IMR-90 (cell line): ENCODE measurements around the gene EAF2. TPM values are rescaled to one million over a fixed set of nuclear protein-coding genes. Genes with fewer than 3 reads are reported as not detected.

ENCODE experiments used
- ATAC-seq: fragments of 200-7000 bp; cut with Tn5 transposase; 2 replicates; pipeline ENCODE4 v1.9.1; 2020; ENCODE audit warnings: low read depth, mild to moderate bottlenecking, moderate library complexity
- BruUV-seq: library from RNA; stranded (reverse); fragments of 400-500 nt; replicated peaks from 2 replicates; lab custom pipeline; 2021; lab: Mats Ljungman, UMichigan
- CTCF ChIA-PET: fragments of 300-600 bp; formaldehyde crosslinking; extraction: SDS; loops from one replicate; lab custom pipeline; 2021; ENCODE audit warnings: antibody characterized with exemption; lab: Yijun Ruan, JAX
- POLR2A ChIA-PET: fragments of 300-600 bp; sonication (Branson Sonifier 250); formaldehyde crosslinking; loops from one replicate; lab custom pipeline; 2022; ENCODE audit warnings: antibody characterized with exemption; ENCODE audit not compliant: unreplicated experiment; lab: Charles Lee
- DNase-seq: peaks from one replicate; pipeline ENCODE4 v3.0.0; 2013
- H2AFZ ChIP-seq: replicated peaks from 2 replicates; pipeline ENCODE3; 2013; ENCODE audit warnings: low read length, mild to moderate bottlenecking; ENCODE audit not compliant: poor library complexity
- H2AK5ac ChIP-seq: 2 replicates; pipeline ENCODE4 v1.6.1; 2013; ENCODE audit warnings: low read depth, low read length, inconsistent platforms
- H2AK9ac ChIP-seq: replicated peaks from 2 replicates; pipeline ENCODE3; 2013; ENCODE audit warnings: mild to moderate bottlenecking, low read depth, low read length, moderate library complexity; ENCODE audit not compliant: poor library complexity
- H2BK120ac ChIP-seq: 2 replicates; pipeline ENCODE4 v1.6.1; 2013; ENCODE audit warnings: low read depth, low read length, inconsistent platforms
- H2BK15ac ChIP-seq: 3 replicates; pipeline ENCODE4 v1.6.1; 2013; ENCODE audit warnings: low read depth, low read length, inconsistent platforms
- H2BK20ac ChIP-seq: 2 replicates; pipeline ENCODE4 v1.6.1; 2013; ENCODE audit warnings: low read depth, mild to moderate bottlenecking, inconsistent platforms, low read length, moderate library complexity
- H2BK5ac ChIP-seq: 2 replicates; pipeline ENCODE4 v1.6.1; 2013; ENCODE audit warnings: mild to moderate bottlenecking, low read depth, low read length, inconsistent platforms; ENCODE audit not compliant: poor library complexity, severe bottlenecking
- H3K14ac ChIP-seq: replicated peaks from 2 replicates; pipeline ENCODE4 v1.6.1; 2013; ENCODE audit warnings: low read depth, low read length, inconsistent platforms
- H3K18ac ChIP-seq: 2 replicates; pipeline ENCODE4 v1.6.1; 2013; ENCODE audit warnings: low read depth, low read length, control low read depth
- H3K23ac ChIP-seq: 2 replicates; pipeline ENCODE4 v1.6.1; 2013; ENCODE audit warnings: low read depth, low read length, inconsistent platforms
- H3K27ac ChIP-seq: 2 replicates; pipeline ENCODE4 v1.5.1; 2013; ENCODE audit warnings: mild to moderate bottlenecking, control low read depth, low read length; ENCODE audit not compliant: insufficient read depth
- H3K27me3 ChIP-seq: 2 replicates; pipeline ENCODE4 v1.6.1; 2013; ENCODE audit warnings: low read length; ENCODE audit not compliant: control insufficient read depth, insufficient read depth
- H3K36me3 ChIP-seq: 2 replicates; pipeline ENCODE4 v1.6.1; 2013; ENCODE audit warnings: low read length, mixed read lengths; ENCODE audit not compliant: control insufficient read depth, insufficient read depth
- H3K4ac ChIP-seq: 2 replicates; pipeline ENCODE4 v1.6.1; 2013; ENCODE audit warnings: low read depth, low read length, inconsistent platforms
- H3K4me1 ChIP-seq: 2 replicates; pipeline ENCODE4 v1.6.1; 2013; ENCODE audit warnings: low read length, mixed read lengths; ENCODE audit not compliant: control insufficient read depth, insufficient read depth
- H3K4me2 ChIP-seq: 2 replicates; pipeline ENCODE4 v1.6.1; 2013; ENCODE audit warnings: low read depth, mild to moderate bottlenecking, control low read depth, low read length, moderate library complexity
- H3K4me3 ChIP-seq: 2 replicates; pipeline ENCODE4 v1.5.1; 2013; ENCODE audit warnings: low read depth, mild to moderate bottlenecking, control low read depth, low read length, moderate library complexity; ENCODE audit not compliant: insufficient read depth
- H3K56ac ChIP-seq: 2 replicates; pipeline ENCODE4 v1.6.1; 2013; ENCODE audit warnings: low read length, inconsistent platforms; ENCODE audit not compliant: insufficient read depth; ENCODE audit errors: extremely low read depth
- H3K79me1 ChIP-seq, 2 experiments: 2 replicates each; pipeline ENCODE4 v1.6.1; 2013; ENCODE audit warnings: low read length in 2 of 2, inconsistent platforms in 1 of 2, low read depth in 1 of 2
- H3K9ac ChIP-seq: 2 replicates; pipeline ENCODE4 v1.6.1; 2013; ENCODE audit warnings: low read depth, low read length, control low read depth
- H3K9me1 ChIP-seq: 2 replicates; pipeline ENCODE4 v1.6.1; 2013; ENCODE audit warnings: low read length, inconsistent platforms; ENCODE audit not compliant: insufficient read depth
- H3K9me3 ChIP-seq: 2 replicates; pipeline ENCODE4 v1.6.1; 2013; ENCODE audit warnings: low read length; ENCODE audit not compliant: control insufficient read depth, insufficient read depth
- H4K20me1 ChIP-seq: 2 replicates; pipeline ENCODE4 v1.6.1; 2013; ENCODE audit warnings: low read length, inconsistent platforms; ENCODE audit not compliant: insufficient read depth
- H4K5ac ChIP-seq: 2 replicates; pipeline ENCODE4 v1.6.1; 2013; ENCODE audit warnings: mild to moderate bottlenecking, low read depth, low read length, control low read depth
- H4K8ac ChIP-seq, 2 experiments: 2 replicates each; pipeline ENCODE4 v1.6.1; 2013; ENCODE audit warnings: low read depth in 2 of 2, low read length in 2 of 2, control low read depth in 1 of 2, inconsistent platforms in 1 of 2
- H4K91ac ChIP-seq: 2 replicates; pipeline ENCODE4 v1.6.1; 2013; ENCODE audit warnings: low read depth, low read length, inconsistent platforms; ENCODE audit not compliant: insufficient read depth
- BHLHE40 ChIP-seq: fragments of 150-350 bp; IDR thresholded peaks from 2 replicates; pipeline ENCODE4 v1.6.1; 2016; ENCODE audit warnings: mild to moderate bottlenecking, low read depth, low read length
- CEBPB ChIP-seq: IDR thresholded peaks from 2 replicates; pipeline ENCODE4 v1.6.1; 2012; ENCODE audit warnings: low read depth, low read length, improper control_type of control experiment
- CHD1 ChIP-seq: IDR thresholded peaks from 2 replicates; pipeline ENCODE4 v1.6.1; 2012; ENCODE audit warnings: low read depth, low read length, improper control_type of control experiment
- FOS ChIP-seq: fragments of 150-350 bp; IDR thresholded peaks from 2 replicates; pipeline ENCODE4 v1.6.1; 2016; ENCODE audit warnings: low read depth, low read length
- MAZ ChIP-seq: IDR thresholded peaks from 2 replicates; pipeline ENCODE4 v1.6.1; 2012; ENCODE audit warnings: low read depth, mild to moderate bottlenecking, low read length, improper control_type of control experiment, moderate library complexity, borderline replicate concordance
- NFE2L2 ChIP-seq: fragments of 150-350 bp; IDR thresholded peaks from 2 replicates; pipeline ENCODE4 v1.6.1; 2016; ENCODE audit warnings: low read depth, mild to moderate bottlenecking, low read length
- POLR2A ChIP-seq: IDR thresholded peaks from 2 replicates; pipeline ENCODE4 v1.6.1; 2012; ENCODE audit warnings: mild to moderate bottlenecking, low read depth, low read length
- RAD21 ChIP-seq: IDR thresholded peaks from 2 replicates; pipeline ENCODE4 v1.6.1; 2012; ENCODE audit warnings: low read length, improper control_type of control experiment
- RCOR1 ChIP-seq: IDR thresholded peaks from 2 replicates; pipeline ENCODE4 v1.6.1; 2012; ENCODE audit warnings: mild to moderate bottlenecking, low read length, improper control_type of control experiment; ENCODE audit not compliant: insufficient replicate concordance
- RFX5 ChIP-seq: IDR thresholded peaks from 2 replicates; pipeline ENCODE4 v1.8.0; 2012; ENCODE audit warnings: low read depth, mild to moderate bottlenecking, low read length, moderate library complexity
- SMC3 ChIP-seq: fragments of 150-350 bp; IDR thresholded peaks from 2 replicates; pipeline ENCODE4 v1.6.1; 2016; ENCODE audit warnings: low read depth, mild to moderate bottlenecking, antibody characterized with exemption, low read length, moderate library complexity
- dilution Hi-C: fragments of 300-500 bp; cut with HindIII; formaldehyde crosslinking; loops from one replicate; pipeline ENCODE4 v1.14.3; 2018; ENCODE audit warnings: low sequenced_read_pairs; ENCODE audit not compliant: unreplicated experiment
- in situ Hi-C: fragments of 300-500 bp; cut with MboI; formaldehyde crosslinking; loops from 3 replicates; pipeline ENCODE4 v1.14.3; 2019; ENCODE audit warnings: low sequenced_read_pairs, inconsistent platforms, mixed read lengths
- intact Hi-C: fragments of 100-400 bp; cut with micrococcal nuclease; formaldehyde crosslinking; loops from 2 replicates; pipeline ENCODE4 v1.10.0; 2022
- polyA plus RNA-seq, 3 experiments: library from polyadenylated mRNA; depleted of rRNA; stranded (reverse); fragments of >200 nt; gene quantifications; 2 replicates each; pipeline ENCODE4 v1.2.3, GENCODE V29; 2012; ENCODE audit warnings: low replicate concordance in 1 of 3
- total RNA-seq: library from RNA; depleted of rRNA; stranded (reverse); fragments of >200 nt; gene quantifications from 2 replicates; pipeline ENCODE4 v1.2.3, GENCODE V29; 2012
- TF ChIP-seq, protein P1 (sequence below): fragments of 150-350 bp; IDR thresholded peaks from 2 replicates; pipeline ENCODE4 v1.6.1; 2017; ENCODE audit warnings: mild to moderate bottlenecking, antibody characterized with exemption, low read length, low read depth
- TF ChIP-seq, protein P2 (sequence below): conservative IDR thresholded peaks from 2 replicates; pipeline ENCODE4 v1.5.1; 2012; ENCODE audit warnings: mild to moderate bottlenecking, low read depth, low read length, improper control_type of control experiment

Gene EAF2
- total and polyA plus RNA-seq, 2 of the 4 experiments (the other 2 are of a cell fraction): 2.2 to 2.3 TPM

DNA sequence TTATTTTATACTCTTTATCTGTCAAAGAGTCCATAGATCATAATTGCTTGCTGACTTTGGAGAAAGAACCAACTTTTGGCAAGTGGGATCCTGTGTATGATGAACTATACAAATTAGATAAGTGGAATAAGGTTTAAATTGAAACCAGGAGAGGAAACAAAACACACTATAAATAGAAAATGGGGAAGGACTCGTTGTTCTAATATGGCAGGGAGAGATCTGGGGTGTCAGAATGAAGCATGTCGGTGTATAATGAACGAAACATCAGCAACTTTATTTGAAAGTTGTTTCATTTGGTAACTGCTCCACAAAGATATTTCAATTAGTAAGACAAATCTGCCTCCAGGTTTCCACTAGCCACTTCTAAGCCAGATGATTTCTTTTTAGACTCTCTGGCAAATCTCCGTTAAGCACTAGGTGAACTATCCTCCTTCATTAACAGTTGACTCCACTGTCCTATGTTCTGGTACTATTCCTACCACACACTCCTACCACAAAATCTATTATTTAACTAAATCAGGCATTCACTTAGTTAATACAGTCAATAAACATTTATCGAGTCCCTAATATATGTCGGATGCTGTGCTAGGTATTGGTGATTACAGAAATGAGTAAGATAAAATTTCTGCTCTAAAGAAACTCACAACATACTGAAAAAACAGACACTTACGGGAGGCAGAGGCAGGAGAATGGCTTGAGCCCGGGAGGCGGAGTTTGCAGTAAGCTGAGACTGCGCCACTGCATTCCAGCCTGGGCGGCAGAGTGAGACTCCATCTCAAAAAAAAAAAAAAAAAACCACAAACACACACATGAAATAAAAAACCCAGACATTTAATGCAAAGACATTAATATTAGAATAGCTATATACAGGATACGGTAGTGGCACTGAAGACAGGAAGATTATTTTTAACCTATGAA, 79.3 kb downstream of the EAF2 start (continued):
- no peak for TF ChIP-seq FOS

DNA sequence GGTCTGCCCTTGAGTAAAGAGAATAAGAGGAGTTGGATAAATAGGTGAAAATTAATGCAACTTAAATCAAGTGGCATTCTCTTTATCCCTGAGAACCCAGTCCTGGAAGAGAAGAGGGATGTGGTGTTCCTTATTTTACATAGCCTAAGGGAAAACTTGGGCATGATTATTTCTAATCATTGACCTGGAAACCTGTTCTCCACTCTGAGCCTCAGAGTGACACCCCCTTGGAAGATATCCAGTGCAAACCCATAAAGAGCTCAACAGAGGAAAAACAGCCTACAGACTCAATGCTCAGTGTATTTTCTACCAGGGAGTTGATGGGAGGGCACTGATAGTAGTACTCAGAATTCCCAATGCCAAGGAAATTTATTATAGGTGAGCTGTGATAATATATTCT, 81.2 kb downstream of the EAF2 start:
- H3K36me3 ChIP-seq: no peaks in the 10 kb centered on the region
- no peak overlapping the region for H4K8ac ChIP-seq
- no peak overlapping the region for H3K18ac ChIP-seq
- no peak overlapping the region for H2BK20ac ChIP-seq
- no peak overlapping the region for H4K5ac ChIP-seq
- no peak overlapping the region for H3K56ac ChIP-seq
- no peak overlapping the region for H2BK120ac ChIP-seq
- H3K4ac ChIP-seq: no peak overlapping the region
- DNase-seq (no peak), ATAC-seq (no peak)
- no peak overlapping the region for H3K14ac ChIP-seq
- no peaks in the 10 kb centered on the region for H3K4me1 ChIP-seq
- no peak overlapping the region for H3K23ac ChIP-seq
- H4K20me1 ChIP-seq: no peaks in the 10 kb centered on the region
- no peak overlapping the region for H2AFZ ChIP-seq
- H3K27me3 ChIP-seq: no peaks in the 10 kb centered on the region
- H3K79me1 ChIP-seq: no peaks in the 10 kb centered on the region
- H2BK15ac ChIP-seq: no peak overlapping the region
- no peak overlapping the region for H4K91ac ChIP-seq
- H2AK9ac ChIP-seq: no peak overlapping the region
- H2AK5ac ChIP-seq: no peak overlapping the region
- dilution Hi-C loops (no loop called here), intact Hi-C loops (no loop called here), in situ Hi-C loops (no loop called here)
- CTCF ChIA-PET: no interaction called here
- no peak overlapping the region for H2BK5ac ChIP-seq
- no peak overlapping the region for H3K27ac ChIP-seq
- H3K4me3 ChIP-seq: no peak overlapping the region
- H3K4me2 ChIP-seq: no peak overlapping the region
- H3K9me3 ChIP-seq: no peaks in the 10 kb centered on the region
- no TSS peak for BruUV-seq
- H3K9ac ChIP-seq: no peak overlapping the region
- H3K9me1 ChIP-seq: no peaks in the 10 kb centered on the region
- POLR2A ChIA-PET: no interaction called here
- no peak for TF ChIP-seq NFE2L2
- no peak for TF ChIP-seq RCOR1
- TF ChIP-seq, protein P1, sequence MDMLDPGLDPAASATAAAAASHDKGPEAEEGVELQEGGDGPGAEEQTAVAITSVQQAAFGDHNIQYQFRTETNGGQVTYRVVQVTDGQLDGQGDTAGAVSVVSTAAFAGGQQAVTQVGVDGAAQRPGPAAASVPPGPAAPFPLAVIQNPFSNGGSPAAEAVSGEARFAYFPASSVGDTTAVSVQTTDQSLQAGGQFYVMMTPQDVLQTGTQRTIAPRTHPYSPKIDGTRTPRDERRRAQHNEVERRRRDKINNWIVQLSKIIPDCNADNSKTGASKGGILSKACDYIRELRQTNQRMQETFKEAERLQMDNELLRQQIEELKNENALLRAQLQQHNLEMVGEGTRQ: no peak
- no peak for TF ChIP-seq RFX5
- TF ChIP-seq, protein P2, sequence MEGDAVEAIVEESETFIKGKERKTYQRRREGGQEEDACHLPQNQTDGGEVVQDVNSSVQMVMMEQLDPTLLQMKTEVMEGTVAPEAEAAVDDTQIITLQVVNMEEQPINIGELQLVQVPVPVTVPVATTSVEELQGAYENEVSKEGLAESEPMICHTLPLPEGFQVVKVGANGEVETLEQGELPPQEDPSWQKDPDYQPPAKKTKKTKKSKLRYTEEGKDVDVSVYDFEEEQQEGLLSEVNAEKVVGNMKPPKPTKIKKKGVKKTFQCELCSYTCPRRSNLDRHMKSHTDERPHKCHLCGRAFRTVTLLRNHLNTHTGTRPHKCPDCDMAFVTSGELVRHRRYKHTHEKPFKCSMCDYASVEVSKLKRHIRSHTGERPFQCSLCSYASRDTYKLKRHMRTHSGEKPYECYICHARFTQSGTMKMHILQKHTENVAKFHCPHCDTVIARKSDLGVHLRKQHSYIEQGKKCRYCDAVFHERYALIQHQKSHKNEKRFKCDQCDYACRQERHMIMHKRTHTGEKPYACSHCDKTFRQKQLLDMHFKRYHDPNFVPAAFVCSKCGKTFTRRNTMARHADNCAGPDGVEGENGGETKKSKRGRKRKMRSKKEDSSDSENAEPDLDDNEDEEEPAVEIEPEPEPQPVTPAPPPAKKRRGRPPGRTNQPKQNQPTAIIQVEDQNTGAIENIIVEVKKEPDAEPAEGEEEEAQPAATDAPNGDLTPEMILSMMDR: no peak
- TF ChIP-seq RAD21: no peak
- TF ChIP-seq SMC3: no peak
- no peak for TF ChIP-seq BHLHE40
- TF ChIP-seq MAZ: no peak
- TF ChIP-seq CEBPB: no peak
- TF ChIP-seq POLR2A: no peak
- no peak for TF ChIP-seq FOS
- TF ChIP-seq CHD1: no peak
